AG20443 (cell line): ENCODE data around the gene DDX3X.
"Not testable (repeated sequence)": the region's sequence is repeated elsewhere in the genome, so short reads cannot be mapped to it uniquely, and the experiment has no call there.

Experiments
- DNase-seq: peaks from one replicate; pipeline ENCODE4 v3.0.0; 2012; ENCODE audit warnings: low spot score, mixed read lengths

Gene DDX3X

GRCh38 chrX:41373989-41374606 is 40.1 kb downstream of the DDX3X start:
- no peak for DNase-seq

GRCh38 chrX:41377624-41378023 is 43.7 kb downstream of the DDX3X start:
- no peak for DNase-seq

- DNase-seq: peak; percentile 32
These were observed 47.7 kb downstream of the DDX3X start for GRCh38 chrX:41381685-41382084.

- DNase-seq: no peak
These were observed 49.0 kb downstream of the DDX3X start for GRCh38 chrX:41382714-41383645.

GRCh38 chrX:41384051-41384705 is 50.2 kb downstream of the DDX3X start:
- peak; percentile 43 for DNase-seq

- DNase-seq: no peak
These were observed 52.4 kb downstream of the DDX3X start for GRCh38 chrX:41386222-41386990.

- no peak for DNase-seq
These were observed 54.6 kb downstream of the DDX3X start for GRCh38 chrX:41388543-41388942.

- no peak for DNase-seq
These were observed 55.4 kb downstream of the DDX3X start for GRCh38 chrX:41389311-41389888.

- not testable (repeated sequence) for DNase-seq
These were observed 56.6 kb downstream of the DDX3X start for GRCh38 chrX:41390576-41390975.

- DNase-seq: no peak
These were observed 57.6 kb downstream of the DDX3X start for GRCh38 chrX:41391606-41392005.

GRCh38 chrX:41394293-41394692 is 60.3 kb downstream of the DDX3X start:
- no peak for DNase-seq

GRCh38 chrX:41397219-41397618 is 63.3 kb downstream of the DDX3X start:
- no peak for DNase-seq

GRCh38 chrX:41397768-41398167 is 63.8 kb downstream of the DDX3X start:
- no peak for DNase-seq

- DNase-seq: not testable (repeated sequence)
These were observed 68.6 kb downstream of the DDX3X start for GRCh38 chrX:41402556-41402955.

GRCh38 chrX:41405551-41405950 is 71.6 kb downstream of the DDX3X start:
- no peak for DNase-seq

GRCh38 chrX:41406201-41406600 is 72.2 kb downstream of the DDX3X start:
- DNase-seq: no peak

- no peak for DNase-seq
These were observed 73.9 kb downstream of the DDX3X start for GRCh38 chrX:41407816-41408215.

GRCh38 chrX:41408576-41408975 is 74.6 kb downstream of the DDX3X start:
- no peak for DNase-seq

- no peak for DNase-seq
These were observed 75.0 kb downstream of the DDX3X start for GRCh38 chrX:41409006-41409405.

GRCh38 chrX:41411222-41411621 is 77.3 kb downstream of the DDX3X start:
- not testable (repeated sequence) for DNase-seq

- DNase-seq: no peak
These were observed 78.5 kb downstream of the DDX3X start for GRCh38 chrX:41412261-41413081.
